ENCODE measurements around the gene OSBPL3.
"Not testable (repeated sequence)": the region's sequence is repeated elsewhere in the genome, so short reads cannot be mapped to it uniquely, and the experiment has no call there.

The OSBPL3 gene

DNA sequence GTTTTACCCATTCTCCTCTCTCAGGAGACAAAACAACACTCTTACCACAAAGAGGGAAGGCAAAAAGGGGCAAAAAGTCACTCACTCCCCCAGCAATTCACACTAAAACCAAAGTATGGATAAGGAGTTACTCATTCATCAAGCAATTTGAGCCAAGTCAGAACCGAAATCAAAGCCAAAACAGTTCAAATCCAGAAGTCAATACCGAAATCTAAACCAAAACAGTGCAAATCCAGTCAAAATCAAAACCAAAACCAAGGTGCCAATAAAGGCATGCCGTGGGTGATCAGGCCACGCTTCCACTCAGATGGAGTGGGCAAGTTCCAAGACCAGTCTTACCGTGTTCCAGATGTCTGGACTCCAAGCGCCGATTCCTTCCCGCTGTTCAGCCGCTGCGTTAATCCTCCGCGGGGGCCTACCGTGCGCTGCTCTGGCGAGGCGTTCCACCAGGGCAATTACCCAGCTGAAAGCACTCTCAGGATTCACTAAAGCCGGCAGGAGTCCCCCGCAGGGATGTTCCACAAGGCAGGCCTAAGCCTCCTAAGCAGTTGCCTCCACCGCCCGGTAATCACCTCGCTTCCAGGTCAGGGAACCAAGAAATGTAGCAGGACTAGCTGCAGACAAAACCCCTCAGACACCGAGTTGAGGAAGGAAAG lies 185.1 kb downstream of the OSBPL3 start:
- not testable (repeated sequence) for DNase-seq (ENCODE audit: low spot score)

DNA sequence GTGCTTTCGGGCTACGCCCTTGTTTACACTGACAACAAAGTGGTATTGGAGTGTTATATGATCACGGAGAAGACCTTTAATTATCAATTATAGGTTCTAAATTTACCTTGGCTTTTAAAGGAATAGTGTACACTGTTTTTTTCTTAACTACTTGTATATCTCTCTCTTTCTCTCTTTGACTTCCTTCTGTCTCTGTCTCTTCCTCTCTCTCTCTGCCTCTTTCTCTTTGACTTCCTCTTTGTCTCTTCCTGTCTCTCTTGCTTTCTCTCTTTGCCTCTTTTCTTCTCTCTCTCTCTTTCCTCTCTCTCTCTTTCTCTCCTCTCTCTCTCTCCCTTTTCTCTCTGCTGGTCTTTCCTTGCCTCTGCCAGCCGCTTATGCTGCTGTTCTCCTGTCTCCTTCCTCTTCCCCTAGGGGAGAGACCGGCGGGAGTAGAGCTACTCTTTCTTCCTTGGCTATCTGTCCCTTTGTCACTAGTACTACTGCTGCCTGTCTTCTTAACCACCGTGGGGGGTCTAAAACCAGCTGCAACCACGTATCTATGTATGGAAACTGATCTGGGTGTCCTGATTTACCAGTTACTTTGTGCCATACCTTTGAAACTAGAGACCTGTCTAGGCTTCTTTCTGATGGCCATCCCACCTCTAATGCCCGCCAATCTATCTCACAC lies 185.9 kb downstream of the OSBPL3 start:
- DNase-seq (ENCODE audit: low spot score): no peak

DNA sequence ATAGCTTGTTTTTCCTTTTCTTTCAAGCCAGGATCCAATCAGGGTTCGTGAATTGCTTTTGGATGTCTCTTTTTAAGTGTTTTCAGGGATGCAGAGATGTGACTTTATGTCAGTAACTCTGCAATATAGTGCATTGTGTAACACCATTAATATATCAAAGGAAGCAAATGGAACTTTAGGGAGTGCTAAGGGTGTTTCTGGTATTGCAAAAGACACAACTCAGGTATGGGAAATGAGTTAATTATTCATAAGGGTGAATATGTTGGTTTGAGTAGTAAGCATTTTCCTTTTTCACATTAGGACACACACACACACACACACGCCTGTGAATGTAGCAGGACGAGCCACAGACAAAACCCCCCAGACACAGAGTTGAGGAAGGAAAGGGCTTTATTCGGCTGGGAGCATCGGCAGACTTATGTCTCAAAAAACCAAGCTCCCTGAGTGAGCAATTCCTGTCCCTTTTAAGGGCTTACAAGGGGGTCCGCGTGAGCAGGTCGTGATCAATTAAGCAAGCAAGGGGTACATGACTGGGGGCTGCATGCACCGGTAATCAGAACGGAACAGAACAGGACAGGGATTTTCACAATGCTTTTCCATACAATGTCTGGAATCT lies 190.9 kb downstream of the OSBPL3 start:
- DNase-seq (ENCODE audit: low spot score): no peak

DNA sequence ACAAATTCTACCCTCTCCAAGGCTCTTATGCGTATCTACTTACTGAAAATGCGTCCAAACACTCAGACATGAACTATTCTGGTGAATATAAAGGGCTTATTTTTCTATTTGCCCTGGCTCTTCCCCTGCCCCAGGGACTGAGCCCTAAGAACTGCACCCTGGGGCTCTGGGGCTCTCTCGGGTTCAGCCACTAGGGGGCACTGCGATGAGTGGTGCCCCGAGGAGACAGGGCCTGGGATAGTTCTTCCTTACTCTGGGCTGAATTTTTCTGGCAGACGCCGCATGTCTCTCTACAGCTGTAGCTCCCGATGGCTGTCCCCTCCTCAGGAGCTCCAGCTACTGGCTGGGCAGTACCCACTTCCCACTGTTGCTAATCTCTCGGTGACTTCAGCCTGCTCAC lies 191.9 kb downstream of the OSBPL3 start:
- no peak for DNase-seq (ENCODE audit: low spot score)

DNA sequence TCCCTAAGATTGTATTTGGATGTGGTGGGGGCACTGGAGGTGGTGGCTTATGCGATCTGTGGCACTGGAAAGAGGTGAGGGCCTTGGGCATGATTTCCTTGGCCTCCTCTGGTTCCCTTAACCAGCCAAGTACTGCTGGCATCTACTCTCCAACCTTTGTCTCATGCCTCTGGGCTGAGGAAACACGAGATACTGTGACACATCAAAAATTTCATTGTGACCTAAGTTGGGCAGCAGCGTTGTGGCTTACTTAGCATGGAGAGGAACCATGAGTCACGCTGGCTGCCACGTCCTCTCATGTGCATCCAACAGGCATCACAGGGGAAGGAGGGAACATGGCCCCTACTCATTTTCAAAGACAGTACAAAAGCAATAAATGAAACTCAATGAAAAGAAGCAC lies 193.0 kb downstream of the OSBPL3 start:
- peak; percentile 16 for DNase-seq (ENCODE audit: low spot score)

DNA sequence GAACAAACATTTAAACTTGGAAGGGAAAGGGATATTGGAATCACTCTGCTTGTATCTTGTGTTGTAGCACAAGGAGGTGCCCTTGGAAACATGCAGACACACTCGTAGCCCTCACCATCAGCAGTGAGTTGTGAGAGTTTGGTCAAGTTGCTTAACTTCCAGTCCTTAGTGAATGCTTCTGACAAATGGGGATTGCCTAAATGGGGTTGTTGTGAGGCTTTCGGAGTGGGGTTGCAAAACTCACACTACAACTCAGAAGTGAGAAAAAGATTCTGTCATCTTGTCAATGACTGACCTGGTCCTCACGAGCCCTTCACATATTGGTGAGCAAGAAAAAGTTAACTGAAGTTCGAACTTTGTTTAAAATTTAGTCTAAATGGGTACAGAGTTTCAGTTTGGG lies 193.7 kb downstream of the OSBPL3 start:
- no peak for DNase-seq (ENCODE audit: low spot score)

DNA sequence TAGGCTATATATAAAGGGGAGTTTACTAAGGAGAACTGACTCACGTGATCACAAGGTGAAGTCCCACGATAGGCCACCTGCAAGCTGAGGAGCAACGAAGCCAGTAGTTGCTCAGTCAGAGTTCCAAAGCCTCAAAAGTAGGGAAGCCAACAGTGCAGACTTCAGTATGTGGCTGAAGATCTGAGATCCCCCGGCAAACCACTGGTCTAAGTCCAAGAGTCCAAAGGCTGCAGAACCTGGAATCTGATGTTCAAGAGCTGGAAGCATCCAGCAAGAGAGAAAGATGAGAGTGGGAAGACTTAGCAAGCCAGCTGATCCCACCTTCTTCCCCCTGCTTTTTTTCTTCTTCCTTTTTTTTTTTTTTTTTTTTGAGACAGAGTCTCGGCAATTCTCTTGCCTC lies 195.7 kb downstream of the OSBPL3 start:
- no peak for DNase-seq (ENCODE audit: low spot score)

DNA sequence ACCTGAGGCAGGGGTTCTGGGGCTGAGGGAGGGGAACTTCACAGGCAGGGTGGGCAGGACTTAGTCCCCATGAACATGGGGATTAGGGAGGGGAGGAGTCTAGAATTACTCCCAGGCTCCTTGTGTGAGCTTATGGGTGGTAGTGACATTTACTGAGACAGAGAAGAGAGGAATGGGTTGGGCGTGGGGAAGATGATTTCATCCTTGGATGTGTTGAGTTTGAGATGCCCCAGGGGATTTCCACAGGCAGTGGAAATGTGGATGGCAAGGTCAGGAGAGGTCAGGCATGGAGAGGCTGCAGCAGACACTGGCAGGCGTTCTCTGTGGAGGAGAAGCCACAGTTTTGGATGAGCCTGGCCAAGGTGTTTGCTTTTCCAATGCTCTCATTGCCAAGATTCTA lies 196.3 kb downstream of the OSBPL3 start:
- no peak for DNase-seq (ENCODE audit: low spot score)

DNA sequence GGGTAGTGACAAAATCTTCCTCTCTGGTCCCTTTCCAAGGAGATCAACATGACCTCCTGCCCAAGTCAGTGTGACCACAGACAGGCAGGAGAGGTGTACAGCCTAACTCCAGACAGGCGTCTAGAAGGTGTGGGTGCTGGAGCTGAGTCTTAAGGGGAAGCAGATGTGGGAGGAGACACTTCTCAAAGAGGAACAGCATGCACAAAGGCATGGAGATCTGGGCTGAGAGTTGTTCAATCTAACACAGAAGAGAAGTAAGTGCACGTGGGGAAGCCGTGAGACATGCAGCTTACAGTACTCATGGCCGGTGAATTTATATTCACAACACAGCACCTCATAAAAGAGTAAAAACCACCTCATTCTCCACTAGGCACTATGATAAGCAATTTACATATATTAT lies 198.9 kb downstream of the OSBPL3 start:
- peak; percentile 59 for DNase-seq (ENCODE audit: low spot score)

DNA sequence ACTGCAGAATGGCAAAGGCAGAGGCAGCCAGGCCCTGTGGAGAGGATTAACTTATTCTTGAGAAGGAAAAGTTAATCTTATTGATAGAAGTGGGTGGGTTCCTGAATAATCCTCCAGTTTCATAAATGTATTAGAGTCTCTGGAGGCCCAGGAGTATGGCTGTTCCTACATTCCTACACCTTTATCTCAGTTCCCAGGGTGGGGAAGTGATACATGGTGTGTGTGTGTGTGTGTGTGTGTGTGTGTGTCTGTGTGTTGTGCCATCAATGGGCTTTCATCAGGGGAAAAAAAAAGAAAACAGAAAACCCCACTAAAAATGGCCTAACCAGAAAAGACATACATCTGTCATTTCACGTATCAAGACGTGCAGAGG lies 200.7 kb downstream of the OSBPL3 start:
- DNase-seq (ENCODE audit: low spot score): no peak

DNA sequence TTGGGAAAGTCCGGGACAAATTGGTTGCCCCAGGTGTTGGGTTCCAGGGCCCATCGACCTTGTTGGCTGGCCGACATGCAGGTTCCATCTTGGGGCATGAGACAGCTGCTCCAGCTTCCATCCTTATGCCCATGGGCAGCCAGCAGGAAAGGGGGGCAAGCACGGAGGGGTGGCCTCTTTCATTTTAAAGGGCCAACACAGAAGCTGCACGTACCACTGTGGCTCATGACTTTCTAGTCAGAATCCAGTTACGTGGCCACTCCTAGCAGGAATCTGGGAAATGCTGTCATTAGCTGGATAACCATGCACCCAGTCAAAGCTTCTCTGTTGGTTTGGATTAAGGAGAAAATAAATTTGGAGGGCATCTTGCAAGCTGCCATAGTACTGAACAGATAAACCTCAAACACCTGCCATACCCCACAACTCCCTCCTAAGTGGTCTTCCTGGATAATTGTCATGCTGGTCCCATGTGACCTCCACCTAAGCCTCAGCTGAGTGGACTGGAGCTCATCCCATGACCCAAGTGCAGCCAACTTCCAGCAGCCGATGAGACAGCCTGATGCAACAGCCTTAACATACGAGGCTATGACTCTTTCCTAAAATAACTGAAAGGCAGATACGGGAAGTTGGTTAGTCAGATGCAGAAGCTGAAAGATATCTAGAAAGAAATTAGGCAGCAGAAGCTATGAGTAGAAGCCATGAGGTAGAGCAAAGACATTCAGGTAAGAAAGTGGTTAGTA lies 201.3 kb downstream of the OSBPL3 start:
- DNase-seq (ENCODE audit: low spot score): peak; percentile 56

DNA sequence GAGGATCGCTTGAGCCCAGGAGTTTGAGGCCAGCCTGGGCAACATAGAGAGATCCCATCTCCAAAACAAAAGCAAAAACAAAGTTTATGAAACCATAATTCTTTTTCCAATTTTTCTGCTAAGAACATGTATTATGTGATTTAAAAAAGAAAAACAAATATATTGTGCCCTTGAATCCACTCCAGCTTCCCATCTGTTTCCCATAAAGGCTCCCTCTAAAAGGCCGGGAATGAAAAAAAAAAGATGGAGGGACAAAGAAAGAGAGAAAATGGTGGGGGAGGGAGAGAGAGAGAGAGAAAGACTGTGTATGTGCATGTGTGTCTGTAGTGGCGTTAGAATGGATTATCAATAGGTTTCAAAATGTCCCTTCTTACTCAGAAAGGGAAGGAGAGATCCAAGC lies 202.2 kb downstream of the OSBPL3 start:
- no peak for DNase-seq (ENCODE audit: low spot score)

DNA sequence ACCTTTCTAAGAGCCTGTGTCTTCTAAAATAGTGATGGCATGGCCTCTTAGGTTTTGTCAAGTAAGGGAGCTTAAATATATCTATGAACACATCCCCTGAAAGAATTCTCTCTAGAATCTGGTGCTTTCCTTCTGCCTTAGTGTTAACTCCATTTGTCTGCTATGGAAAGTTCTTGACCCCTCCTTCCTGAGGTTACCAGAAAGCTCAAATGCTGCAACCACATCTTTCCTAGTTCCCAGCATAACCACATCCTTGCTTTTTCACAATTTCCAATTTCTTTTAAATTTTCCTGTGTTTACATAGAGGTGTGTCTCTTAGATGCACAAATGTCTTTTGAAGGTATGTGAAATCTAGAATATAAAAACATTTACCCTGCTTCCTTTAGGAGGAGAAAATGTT lies 206.3 kb downstream of the OSBPL3 start:
- DNase-seq (ENCODE audit: low spot score): no peak

DNA sequence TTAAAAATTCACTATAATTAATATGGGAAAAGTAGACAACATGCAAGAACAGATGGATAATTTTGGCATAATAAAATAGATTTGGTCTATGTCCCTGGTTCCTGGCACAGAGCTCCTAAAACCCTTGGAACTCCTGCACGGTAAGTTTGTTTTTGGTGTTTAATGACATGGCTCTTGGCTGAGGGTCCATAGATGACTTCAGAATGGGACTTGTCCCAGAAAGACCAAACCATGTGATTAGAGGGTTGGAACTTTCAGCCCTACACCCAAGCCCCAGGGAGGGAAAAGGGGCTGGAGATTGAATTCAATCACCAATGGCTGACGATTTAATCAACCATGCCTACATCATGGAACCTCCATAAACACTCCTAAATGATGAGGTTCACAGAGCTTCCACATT lies 210.1 kb downstream of the OSBPL3 start:
- no peak for DNase-seq (ENCODE audit: low spot score)

DNA sequence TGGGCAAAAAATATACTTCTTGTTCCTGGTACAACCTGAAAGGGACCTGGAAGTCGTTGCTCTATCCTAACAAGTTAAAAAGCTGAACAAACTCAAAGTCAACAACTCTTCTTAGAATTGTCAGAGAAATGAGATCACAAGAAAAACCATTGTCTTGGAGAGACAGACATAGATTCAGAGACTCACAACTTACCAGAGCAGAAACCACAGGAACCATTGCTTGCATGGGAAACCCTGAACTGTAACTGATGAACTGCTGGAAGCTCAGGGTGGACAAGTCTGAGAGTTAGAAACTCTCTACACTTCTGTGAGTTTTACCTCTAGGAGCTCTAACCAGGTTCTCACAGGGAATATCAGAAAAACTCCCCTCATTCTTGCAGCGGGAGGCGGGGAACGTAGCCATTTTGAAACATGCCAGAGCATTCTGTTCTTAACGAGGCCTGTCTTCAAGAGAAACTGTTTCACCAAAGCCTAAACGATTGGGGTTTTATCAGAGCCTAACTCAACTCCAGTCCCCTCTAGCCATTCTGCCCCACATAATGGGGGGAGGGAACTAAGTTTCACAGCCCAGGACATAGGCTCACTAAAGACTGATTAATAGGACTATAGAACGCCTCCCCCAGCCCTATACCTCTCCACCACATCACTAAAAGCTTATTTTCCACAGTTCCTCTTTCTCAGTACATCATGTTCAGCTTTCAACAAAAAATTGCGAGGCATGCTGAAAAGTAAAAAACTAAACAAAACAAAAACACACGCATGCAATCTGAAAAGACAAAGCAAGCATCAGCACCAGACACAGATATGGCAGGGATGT lies 210.8 kb downstream of the OSBPL3 start:
- no peak for DNase-seq (ENCODE audit: low spot score)

DNA sequence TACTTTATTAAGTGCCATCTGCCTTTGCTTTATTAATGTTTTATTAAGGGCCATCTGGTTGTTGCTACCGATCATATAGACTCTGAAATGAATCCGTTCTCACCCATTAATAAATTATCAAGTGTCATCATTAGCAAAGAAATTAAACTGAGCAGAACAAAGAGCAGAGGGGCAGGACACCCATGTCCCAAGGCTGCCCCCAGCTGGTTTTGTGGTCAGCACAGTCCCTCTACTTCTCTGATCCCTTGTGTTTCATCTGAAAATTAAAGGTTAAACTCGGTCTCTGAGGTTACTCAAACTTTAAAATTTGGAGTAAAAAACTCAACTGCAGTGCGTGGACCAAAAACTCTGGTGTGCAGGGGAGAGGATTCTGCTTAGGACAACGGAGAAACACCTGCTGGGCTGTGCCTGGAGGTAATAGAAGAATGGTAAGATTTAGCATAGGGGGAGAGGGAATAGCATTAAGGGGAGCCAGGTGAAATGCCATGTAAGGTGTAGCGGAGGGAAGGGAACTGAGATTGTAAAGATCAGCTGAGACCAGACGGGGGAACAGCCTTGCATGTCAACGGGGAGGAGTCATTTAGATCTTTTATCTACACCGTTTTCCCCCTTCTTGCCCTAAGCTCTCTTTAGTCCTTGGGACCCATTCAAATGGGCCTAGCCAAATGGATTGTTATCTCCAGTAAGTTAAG lies 212.0 kb downstream of the OSBPL3 start:
- DNase-seq (ENCODE audit: low spot score): no peak

DNA sequence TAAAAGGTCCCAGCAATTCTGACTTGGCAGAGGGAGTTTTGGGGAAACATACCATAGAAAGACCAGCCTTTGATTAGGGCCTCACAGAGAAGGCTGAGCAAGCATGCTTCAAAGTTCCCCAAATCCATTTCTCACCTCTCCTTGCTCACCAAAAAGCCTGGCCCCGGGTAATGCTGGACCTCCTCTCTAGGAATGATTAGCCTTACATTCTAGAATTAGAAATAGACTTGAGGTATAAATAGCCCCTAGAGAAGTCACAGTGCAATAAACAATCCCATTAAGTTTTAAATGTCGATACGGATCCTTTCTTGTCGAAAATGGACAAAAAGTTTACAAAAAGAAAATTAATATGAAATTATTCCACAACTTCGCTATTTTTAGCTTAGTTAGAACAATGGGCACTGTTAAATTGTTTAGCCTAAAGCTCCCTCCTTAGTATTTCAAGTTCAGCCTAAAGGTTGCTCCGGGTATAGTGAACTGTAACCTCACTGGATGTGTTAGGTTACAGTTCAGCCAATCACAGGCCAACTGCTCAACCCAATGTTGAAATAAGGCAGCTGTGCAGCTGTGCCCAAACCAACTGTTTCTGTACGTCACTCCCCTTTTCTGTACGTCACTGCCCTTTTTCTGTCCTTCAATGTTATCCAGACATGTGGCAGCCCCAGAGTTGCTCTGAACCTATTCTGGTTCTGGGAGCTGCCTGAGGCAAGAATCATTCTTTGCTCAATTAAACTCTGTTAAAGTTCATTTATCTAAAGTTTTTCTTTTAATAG lies 214.8 kb downstream of the OSBPL3 start:
- no peak for DNase-seq (ENCODE audit: low spot score)

DNA sequence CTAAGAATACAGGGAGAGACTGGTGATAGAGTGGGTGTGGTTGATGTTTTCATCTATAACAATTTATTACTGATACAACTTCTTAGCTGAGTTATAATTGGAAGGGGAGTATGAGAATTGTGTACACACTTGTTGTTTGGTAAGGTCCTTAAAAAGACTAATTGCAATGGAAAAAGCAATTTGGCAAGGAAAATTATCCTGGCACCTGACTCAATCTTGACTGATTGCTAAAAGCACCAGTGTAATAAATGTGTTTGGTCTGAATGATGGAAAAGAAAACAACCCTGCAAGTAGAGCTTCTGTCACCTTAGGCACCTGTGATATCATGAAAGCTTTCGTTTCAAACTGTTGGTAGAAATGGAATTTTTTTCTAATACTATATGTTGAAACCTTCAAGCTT lies 216.0 kb downstream of the OSBPL3 start:
- no peak for DNase-seq (ENCODE audit: low spot score)

DNA sequence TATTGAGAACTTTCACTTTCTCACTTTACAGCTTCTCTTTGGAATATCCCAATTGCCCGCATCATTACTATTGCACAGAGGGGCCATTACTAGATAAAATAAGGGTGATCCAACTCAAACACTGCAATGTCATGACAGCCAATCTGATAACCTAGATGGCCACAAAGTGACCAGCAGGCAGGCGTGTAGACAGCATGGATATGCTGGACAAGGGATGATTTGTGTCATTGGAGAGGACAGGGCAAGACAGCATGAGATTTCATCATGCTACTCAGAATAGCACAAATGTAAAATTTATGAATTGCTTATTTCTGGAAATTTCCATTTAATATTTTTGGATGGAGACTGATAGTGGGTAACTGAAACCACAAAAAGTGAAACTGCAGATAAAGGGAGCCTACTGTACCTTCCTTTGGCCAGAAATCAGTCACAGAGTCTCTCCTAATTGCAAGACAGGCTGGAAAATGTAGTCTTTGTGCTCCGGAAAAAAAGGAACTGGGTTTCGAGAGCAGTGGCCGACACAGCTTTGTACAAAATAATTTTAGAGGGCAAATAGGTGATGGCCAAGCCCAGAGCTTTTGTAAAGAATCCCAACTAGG lies 216.6 kb downstream of the OSBPL3 start:
- DNase-seq (ENCODE audit: low spot score): no peak

DNA sequence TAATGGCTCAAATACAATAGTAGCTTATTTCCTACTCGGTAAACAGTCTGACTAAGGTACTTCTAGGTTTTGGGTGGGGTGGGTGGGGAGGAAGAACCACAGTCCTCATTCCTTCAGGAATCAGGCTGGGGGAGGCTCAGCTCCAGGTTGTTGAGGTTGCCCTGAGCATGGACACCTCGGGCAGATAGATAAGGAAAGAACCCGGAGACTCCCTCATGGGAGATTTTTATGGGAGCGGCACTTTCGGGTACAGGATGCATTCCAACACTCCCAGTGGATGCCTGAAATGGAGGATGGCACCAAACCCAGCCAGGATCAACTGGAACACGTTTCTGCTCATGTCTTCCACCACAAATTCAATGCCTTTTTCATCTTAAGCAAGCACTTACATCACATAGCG lies 217.2 kb downstream of the OSBPL3 start:
- DNase-seq (ENCODE audit: low spot score): no peak
